ENCODE results near the gene VOPP1.

DNA sequence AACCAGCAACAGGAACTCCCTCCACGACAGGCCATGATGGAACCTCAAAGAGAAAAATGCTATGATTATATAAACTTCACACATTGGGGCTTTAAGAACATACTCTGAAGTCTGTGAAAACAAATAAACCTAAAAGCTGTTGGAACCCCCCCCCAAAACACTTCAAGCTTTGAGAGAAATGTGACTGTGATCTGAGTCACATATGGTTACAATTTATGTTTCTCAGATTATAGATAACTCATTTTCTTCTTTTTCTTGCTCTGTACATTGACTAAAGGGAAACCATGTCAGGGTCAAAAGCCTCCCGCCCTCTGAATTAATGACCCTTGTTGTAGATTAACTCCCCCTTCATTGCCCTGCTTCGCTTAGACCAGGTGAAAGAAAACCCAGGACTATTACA is 15.8 kb downstream of the VOPP1 start:
- TF ChIP-seq, protein P1, sequence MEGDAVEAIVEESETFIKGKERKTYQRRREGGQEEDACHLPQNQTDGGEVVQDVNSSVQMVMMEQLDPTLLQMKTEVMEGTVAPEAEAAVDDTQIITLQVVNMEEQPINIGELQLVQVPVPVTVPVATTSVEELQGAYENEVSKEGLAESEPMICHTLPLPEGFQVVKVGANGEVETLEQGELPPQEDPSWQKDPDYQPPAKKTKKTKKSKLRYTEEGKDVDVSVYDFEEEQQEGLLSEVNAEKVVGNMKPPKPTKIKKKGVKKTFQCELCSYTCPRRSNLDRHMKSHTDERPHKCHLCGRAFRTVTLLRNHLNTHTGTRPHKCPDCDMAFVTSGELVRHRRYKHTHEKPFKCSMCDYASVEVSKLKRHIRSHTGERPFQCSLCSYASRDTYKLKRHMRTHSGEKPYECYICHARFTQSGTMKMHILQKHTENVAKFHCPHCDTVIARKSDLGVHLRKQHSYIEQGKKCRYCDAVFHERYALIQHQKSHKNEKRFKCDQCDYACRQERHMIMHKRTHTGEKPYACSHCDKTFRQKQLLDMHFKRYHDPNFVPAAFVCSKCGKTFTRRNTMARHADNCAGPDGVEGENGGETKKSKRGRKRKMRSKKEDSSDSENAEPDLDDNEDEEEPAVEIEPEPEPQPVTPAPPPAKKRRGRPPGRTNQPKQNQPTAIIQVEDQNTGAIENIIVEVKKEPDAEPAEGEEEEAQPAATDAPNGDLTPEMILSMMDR (IDR thresholded peaks at IDR 0.05 in 2 of 3, conservative IDR thresholded peaks at IDR 0.05 in 1 of 3; ENCODE audit: borderline replicate concordance in 1 of 3, insufficient read depth in 1 of 3, low read depth in 2 of 3, low read length in 2 of 3) = no peak
- TF ChIP-seq RAD21 (IDR thresholded peaks at IDR 0.05; ENCODE audit: low read depth) (no peak), TCF7L2 (IDR thresholded peaks at IDR 0.05; ENCODE audit: borderline replicate concordance, extremely low read depth, insufficient read depth, insufficient read length) (no peak), FOSL1 (IDR thresholded peaks at IDR 0.05; ENCODE audit: low read depth) (no peak)

All from HCT116 (cell line).